Testis (tissue), 3 donors: ENCODE measurements around the gene PRKCA. TPM values are rescaled to one million over a fixed set of nuclear protein-coding genes. Genes with fewer than 3 reads are reported as not detected.

Experiments
- DNase-seq: peaks from one replicate; pipeline ENCODE4 v3.0.0-alpha.2; 2019
- H3K27ac ChIP-seq, 2 donors: fragments of 200-600 bp; sonication (generic); one replicate each; pipeline ENCODE4 v1.5.1; 2019
- H3K27me3 ChIP-seq: fragments of 200-600 bp; sonication (generic); one replicate; pipeline ENCODE4 v1.5.1; 2019
- H3K36me3 ChIP-seq: fragments of 200-600 bp; sonication (generic); one replicate; pipeline ENCODE4 v1.5.1; 2017; ENCODE audit warnings: low read depth; ENCODE audit errors: missing control alignments
- H3K4me1 ChIP-seq: fragments of 200-600 bp; sonication (generic); one replicate; pipeline ENCODE4 v1.5.1; 2019
- H3K4me3 ChIP-seq, 2 donors: fragments of 200-600 bp; sonication (generic); one replicate each; pipeline ENCODE4 v1.5.1; 2017 to 2019
- H3K9me3 ChIP-seq: fragments of 200-600 bp; sonication (generic); one replicate; pipeline ENCODE4 v1.5.1; 2017
- CTCF ChIP-seq, 3 experiments: fragments of 450-650 bp in 2 of 3; fragments of 200-600 bp in 1 of 3; sonication (generic) in 1 of 3; IDR thresholded peaks; one replicate each; pipeline ENCODE4 v1.5.1; 2016 to 2019; ENCODE audit warnings: antibody characterized with exemption in 3 of 3, mild to moderate bottlenecking in 2 of 3, moderate library complexity in 1 of 3
- POLR2A ChIP-seq: fragments of 450-650 bp; IDR thresholded peaks from one replicate; pipeline ENCODE4 v1.6.1; 2017; ENCODE audit warnings: antibody characterized with exemption, mild to moderate bottlenecking, moderate library complexity
- WGBS, 2 donors: methylation state at CpG; one replicate each; pipeline ENCODE4 v1.1.5; 2018; 5-methylcytosine and 5-hydroxymethylcytosine counted together
- intact Hi-C: fragments of 100-400 bp; cut with DNase I; formaldehyde crosslinking; loops from one replicate; pipeline ENCODE4 v1.15.1; 2023; ENCODE audit warnings: low total_unique reads
- polyA plus RNA-seq: library from polyadenylated mRNA; stranded (reverse); fragments of 350-450 nt; fragmentation: Illumina TruSeq; extraction: RNeasy Lipid Tissue Mini Kit (QIAGEN cat#74804); gene quantifications from one replicate; pipeline ENCODE4 v1.2.3, GENCODE V29; 2014; ENCODE audit warnings: low read depth, low replicate concordance; ENCODE audit not compliant: insufficient read depth
- total RNA-seq, 2 donors: library from RNA; depleted of rRNA; stranded (reverse); fragments of >200 nt; gene quantifications; one replicate each; pipeline ENCODE4 v1.2.3, GENCODE V29; 2016

Gene PRKCA
- total and polyA plus RNA-seq, 3 donors from 2014 or later: 6.8 to 22.9 (median 15.4) TPM

- Histone ChIP-seq H3K4me1 (no peaks in the 10 kb centered on the region), H3K9me3 (no peaks in the 10 kb centered on the region), H3K4me3 (no peak overlapping the region), H3K27me3 (no peaks in the 10 kb centered on the region), H3K36me3 (no peaks in the 10 kb centered on the region), H3K27ac (no peak overlapping the region)
- intact Hi-C loops: no loop called here
- 95% methylated on average over 5 to 7 of the region's 7 CpGs for WGBS, 2 donors
- no peak for TF ChIP-seq POLR2A
- no peak for TF ChIP-seq CTCF (IDR thresholded peaks at IDR 0.05)
- DNase-seq: no peak
Observed at GRCh38 chr17:66781135-66781534, 478.7 kb downstream of the PRKCA start.

GRCh38 chr17:66782851-66783250 is 480.4 kb downstream of the PRKCA start:
- Histone ChIP-seq H3K36me3 (no peaks in the 10 kb centered on the region), H3K4me3 (no peak overlapping the region), H3K4me1 (no peaks in the 10 kb centered on the region), H3K27me3 (no peaks in the 10 kb centered on the region), H3K9me3 (no peaks in the 10 kb centered on the region), H3K27ac (no peak overlapping the region)
- TF ChIP-seq POLR2A (no peak), CTCF (IDR thresholded peaks at IDR 0.05) (no peak)
- intact Hi-C loops: no loop called here
- DNase-seq: no peak
- 85 to 92% methylated on average over 9 of the region's 9 CpGs for WGBS, 2 donors

GRCh38 chr17:66783656-66784381 is 481.4 kb downstream of the PRKCA start:
- WGBS, 2 donors: 91 to 92% methylated on average over 17 of the region's 17 CpGs
- no peak for DNase-seq
- Histone ChIP-seq H3K9me3 (no peaks in the 10 kb centered on the region), H3K4me3 (no peak overlapping the region), H3K27ac (no peak overlapping the region), H3K36me3 (no peaks in the 10 kb centered on the region), H3K27me3 (no peaks in the 10 kb centered on the region), H3K4me1 (no peaks in the 10 kb centered on the region)
- intact Hi-C loops: no loop called here
- TF ChIP-seq CTCF (IDR thresholded peaks at IDR 0.05) (no peak), POLR2A (no peak)

GRCh38 chr17:66784621-66785364 is 482.4 kb downstream of the PRKCA start:
- no peak overlapping the region for H3K4me3 ChIP-seq
- DNase-seq: no peak
- no peaks in the 10 kb centered on the region for H3K36me3 ChIP-seq
- H3K27me3 ChIP-seq: no peaks in the 10 kb centered on the region
- TF ChIP-seq POLR2A (no peak), CTCF (IDR thresholded peaks at IDR 0.05) (no peak)
- H3K27ac ChIP-seq: no peak overlapping the region
- WGBS, 2 donors: 90 to 91% methylated on average over 7 to 11 of the region's 11 CpGs
- no peaks in the 10 kb centered on the region for H3K9me3 ChIP-seq
- intact Hi-C loops: no loop called here
- peaks cover 3% of the 10 kb centered on the region for H3K4me1 ChIP-seq
